Activated CD8-positive, alpha-beta memory T cell treated with anti-CD3 and anti-CD28 coated beads for 4 hours (primary cell): ENCODE results near the gene TENT4B.
"Not testable (repeated sequence)": the region's sequence is repeated elsewhere in the genome, so short reads cannot be mapped to it uniquely, and the experiment has no call there.

Experiments
- DNase-seq, 2 donors: peaks; one replicate each; pipeline ENCODE4 v3.0.0-alpha.2; 2020; ENCODE audit warnings: low read depth in 2 of 2

The TENT4B gene

DNA sequence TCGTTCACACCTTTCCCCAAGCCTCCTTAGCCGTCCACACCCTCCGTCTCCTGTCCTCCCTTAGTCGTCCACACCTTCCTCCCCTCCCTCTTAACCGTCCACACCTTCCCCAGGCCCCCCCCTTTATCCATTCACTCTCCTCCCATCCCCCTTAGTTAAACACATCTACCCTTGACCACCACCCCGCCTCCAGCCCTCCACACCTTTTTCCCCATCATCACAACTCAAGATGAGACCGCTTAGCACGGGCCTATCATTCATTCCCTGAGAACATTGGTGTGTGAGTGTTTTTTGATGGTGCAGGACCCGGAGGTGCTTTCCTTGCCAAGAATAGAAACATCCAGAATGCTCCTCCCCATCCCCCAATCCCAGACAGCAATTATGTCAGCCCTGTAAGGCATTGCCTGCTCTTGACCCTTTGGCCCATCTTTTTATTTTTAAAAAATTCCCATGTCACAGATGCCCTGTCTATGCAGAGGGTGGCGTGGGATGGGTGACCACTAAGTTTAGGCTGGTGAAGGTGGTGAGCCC lies 1.4 kb downstream of the TENT4B start:
- no peak for DNase-seq

DNA sequence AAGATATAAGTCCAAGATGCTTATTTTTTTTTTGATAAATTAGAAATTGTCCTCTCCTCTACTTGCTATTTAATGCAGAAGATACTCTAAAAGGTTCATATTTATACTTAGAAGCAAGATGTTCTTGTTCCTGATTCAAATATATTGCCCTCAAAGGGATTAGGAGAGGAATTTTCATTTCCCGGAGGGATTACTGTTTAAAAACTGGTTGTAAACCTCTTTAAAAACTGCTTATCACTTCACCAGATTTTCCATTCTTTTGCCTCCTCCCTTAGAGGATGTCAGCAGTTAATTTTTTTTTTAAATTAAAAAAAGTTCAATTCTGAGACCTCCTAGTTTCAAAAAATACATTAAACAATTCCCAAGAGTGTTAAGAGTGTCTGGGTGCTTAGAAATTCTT lies 2.8 kb downstream of the TENT4B start:
- DNase-seq, result no peak

DNA sequence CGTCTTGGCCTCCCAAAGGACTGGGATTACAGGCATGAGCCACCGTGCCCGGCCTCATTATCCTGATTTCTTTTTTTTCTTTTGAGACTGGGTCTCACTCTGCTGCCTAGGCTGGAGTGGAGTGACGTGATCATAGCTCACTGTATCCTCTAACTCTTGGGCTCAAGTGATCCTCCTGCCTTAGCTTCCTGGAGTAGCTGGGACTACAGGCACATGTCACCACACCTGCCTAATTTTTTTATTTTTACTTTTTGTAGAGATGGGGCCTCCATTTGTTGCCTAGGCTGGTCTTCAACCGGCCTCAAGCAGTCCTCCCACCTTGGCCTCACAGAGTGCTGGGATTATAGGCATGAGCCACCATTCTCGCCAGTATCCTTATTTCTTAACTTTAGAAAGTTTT lies 3.5 kb downstream of the TENT4B start:
- DNase-seq, result no peak

DNA sequence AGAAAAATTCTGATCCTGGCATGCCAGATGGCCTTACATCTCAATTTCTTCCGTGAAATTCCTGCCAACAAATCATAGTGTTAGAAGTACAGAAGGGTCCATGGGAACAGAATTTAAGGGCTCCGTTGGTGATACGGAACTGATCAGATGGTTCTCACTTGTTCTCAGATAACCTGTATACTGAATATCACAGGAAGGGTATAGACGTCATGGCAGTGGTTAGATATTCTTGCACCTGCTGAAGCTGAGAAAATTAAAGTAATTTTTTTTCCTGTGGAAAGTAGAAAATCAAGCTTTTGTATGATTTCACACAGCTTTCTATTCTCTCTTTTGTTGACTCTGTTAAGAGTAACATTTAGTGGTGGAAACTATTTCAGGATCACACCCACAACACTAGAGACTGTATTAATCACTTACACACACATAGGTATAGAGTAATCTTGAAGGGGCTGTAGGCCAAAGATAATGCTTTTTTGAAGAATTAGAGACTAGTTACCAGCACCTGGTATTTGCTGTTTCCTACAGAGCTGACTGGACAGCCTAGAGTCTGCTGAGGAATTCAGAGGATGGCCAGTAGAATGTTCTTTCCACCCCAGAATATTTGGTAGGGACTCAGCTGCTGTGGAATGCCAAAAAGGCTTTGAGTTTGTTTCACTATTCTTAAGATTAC lies 7.5 kb downstream of the TENT4B start:
- DNase-seq, result no peak

DNA sequence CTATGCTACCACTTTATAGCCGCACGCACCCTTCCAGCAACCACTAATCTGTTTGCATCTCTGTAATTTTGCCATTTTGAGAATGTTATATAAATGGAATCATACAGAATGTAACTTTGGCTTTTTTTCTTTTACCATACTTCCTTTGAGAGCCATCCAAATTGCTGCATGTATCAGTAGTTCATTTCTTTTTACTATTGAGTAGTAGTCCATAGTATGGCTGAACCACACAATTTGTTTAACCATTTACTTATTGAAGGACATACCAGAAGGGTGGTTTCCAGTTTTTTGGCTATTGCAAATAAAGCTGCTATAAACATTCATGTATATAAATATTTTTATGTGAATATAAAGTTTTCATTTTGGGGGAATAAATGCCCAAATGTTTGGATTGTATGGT lies 8.8 kb downstream of the TENT4B start:
- DNase-seq, result no peak

DNA sequence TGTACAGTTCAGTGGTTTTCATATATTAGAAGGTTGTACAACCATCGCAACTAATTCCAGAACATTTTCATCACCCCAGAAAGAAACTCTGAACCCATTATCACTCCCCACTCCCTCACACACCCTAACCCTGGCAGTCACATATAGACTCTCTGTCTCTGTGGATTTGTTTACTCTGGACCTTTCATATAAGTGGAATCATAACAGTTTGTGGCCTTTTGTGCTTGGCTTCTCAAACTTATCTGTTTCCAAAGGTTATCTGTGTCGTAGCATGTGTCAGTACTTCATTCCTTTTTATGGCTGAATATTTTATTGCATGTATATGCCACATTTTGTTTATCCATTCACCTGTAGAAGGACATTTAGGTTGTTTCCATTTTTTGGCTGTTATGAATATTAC lies 12.4 kb downstream of the TENT4B start:
- DNase-seq, result no peak

DNA sequence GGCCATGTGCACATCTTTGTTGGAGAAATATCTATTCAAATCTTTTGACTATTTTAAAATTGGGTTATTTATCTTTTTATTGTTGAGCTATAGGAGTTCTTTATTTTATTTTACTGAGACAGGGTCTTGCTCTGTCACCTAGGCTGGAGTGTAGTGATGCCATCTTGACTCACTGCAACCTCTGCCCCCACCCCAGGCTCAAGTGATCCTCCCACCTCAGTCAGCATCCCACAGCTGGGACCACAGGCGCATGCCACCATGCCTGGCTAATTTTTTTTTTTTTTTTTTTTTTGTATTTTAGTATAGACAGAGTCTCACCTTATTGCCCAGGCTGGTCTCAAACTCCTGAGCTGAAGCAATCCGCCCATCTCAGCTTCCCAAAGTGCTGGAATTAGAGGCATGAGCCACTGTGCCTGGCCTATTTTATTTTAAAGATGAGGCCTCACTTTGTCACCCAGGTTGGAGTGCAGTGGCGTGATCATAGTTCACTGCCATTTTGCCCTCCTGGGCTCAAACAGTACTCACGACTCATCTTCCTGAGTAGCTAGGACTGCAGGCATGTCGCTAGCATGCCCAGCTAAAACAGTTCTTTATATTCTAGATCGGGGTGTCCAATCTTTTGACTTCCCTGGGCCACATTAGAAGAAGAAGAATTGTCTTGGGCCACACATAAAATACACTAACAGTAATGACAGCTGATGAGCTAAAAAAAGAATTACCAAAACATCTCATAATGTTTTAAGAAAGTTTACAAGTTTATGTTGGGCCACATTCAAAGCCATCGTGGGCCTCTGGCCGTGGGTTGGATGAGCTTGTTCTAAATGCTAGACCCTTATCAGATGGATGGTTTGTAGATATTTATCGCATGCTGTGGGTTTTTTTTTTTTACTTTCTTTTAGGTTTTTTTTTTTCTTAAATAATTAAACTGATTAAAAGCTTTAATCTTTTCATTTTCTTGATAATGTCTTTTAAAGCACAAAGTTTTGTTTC lies 13.7 kb downstream of the TENT4B start:
- DNase-seq, result no peak

DNA sequence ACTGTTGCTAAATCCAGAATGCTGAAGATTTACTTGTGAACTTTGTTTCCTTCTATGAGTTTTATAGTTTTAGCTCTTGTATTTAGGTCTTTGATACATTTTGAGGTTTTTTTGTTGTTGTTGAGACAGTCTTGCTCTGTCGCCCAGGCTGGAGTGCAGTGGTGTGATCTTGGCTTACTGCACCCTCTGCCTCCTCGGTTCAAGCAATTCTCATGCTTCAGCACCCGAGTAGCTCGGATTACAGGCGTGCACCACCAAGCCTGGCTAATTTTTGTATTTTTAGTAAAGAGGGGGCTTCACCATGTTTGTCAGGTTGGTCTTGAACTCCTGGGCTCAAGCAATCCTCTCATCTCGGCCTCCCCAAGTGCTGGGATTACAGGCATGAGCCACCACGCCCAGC lies 14.4 kb downstream of the TENT4B start:
- no peak for DNase-seq

DNA sequence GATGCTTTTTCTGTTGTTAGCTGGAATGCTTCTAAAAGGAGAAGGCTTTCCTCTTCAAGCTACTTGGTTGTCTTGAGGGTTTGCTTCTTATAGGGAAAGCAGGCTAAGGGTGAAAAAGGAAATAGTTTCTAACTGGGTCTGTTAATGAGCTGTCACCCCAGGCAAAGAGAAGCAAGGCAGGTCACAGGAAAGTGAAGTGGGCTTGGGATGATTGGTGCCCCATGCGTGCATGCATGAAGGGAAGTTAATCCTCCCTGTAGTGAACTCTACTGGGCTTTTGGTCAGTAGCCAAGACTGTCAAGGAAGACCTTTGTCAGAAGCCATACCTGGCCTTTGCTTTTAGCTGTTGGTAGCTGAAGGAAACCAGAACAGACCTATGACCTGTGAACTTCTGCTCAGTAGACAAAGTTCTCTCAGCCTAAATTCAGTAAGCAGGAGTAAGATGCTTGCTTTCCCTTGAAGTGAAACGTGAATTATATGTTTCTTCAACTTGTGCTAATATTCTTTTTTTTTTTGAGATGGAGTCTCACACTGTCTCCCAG lies 16.5 kb downstream of the TENT4B start:
- no peak for DNase-seq

DNA sequence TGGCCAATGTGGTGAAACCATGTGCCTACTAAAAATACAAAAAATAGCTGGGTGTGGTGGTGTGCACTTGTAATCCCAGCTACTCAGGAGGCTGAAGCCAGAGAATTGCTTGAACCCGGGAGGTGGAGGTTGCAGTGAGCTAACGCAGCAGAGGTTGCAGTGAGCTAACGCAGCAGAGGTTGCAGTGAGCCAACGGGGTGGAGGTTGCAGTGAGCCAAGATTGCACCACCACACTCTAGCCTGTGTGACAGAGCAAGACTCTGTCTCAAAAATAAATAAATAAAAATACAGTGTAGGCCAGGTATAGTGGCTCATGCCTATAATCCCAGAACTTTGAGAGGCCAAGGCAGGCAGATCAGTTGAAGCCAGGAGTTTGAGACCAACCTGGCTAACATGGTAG lies 18.7 kb downstream of the TENT4B start:
- not testable (repeated sequence) for DNase-seq

DNA sequence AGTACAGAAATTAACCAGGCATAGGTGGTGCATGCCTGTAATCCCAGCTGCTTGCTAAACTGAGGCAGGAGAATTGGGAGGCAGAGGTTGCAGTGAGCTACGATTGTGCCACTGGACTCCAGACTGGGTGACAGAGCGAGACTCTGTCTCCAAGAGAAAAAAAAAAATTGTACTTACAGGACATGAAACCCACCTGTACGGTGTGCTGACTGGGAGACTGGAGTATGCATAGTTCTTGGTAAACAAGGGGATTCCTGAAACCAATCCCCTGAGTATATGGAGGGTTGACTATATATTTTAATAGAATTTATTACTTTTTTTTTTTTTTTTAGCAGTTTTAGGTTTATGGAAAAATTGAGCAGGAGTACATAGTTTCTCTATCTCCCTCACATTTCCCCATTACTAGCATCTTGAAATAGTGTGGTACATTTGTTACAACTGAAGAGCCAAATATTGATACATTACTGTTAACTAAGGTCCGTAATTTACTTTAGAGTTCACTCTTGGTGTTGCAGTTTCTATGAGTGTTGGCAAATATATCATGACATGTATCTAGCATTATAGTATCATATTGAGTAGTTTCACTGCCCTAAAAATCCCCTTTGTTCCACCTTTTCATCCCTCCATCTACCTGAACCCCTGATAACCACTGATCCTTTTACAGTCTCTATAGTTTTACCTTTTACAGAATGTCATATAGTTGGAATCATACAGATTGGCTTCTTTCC lies 19.3 kb downstream of the TENT4B start:
- DNase-seq, result no peak

DNA sequence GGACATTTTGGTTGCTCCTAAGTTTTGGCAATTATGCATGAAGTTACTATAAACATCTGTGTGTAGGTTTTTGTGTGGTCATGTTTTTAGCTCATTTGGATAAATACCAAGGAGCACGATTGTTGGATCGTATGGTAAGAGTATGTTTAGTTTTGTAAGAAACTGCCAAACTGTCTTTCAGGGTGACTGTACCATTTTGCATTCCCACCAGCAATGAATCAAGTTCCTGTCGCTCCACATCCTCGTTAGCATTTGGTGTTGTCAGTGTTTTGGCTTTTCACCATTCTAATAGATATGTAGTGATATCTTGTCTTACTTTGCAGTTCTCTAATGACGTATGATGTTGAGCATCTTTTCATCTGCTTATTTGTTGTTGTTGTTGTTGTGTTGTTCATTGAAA lies 20.2 kb downstream of the TENT4B start:
- no peak for DNase-seq

DNA sequence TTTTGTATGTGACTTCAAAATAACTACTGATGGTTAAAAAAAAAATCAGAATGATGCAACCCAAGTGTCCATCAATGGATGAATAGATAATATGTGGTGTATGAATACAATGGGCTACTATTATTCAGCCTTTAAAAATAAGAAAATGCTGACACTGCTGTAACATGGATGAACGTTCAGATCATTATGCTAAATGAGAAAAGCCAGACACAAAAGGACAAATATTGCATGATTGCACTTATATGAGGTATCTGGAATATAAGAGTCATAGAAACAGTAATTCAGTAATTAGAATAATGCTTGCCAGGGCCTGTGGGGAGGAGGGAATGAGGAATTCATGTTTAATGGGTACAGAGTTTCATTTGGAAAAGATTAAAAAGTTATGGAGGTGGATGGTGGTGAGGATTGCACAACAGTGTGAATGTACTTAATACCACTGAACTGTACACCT lies 25.4 kb downstream of the TENT4B start:
- no peak for DNase-seq

DNA sequence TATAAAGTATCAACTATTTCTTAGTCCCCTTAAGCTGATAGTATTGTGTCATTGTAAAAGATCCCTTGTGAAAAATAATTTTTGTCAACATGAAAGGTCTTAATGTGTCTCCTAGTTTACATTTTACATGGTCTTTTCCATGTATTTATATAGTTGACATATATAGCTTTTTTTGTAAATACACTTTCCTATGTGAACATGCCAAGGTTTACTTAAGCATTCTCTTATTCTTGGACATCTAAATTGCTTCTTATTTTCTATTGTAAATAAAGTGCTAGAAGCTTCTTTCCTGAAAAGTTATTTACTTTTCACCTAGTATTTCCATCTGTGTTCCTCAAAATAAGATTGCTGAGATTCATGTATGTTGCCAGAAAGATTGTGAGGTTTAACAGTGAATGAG lies 29.3 kb downstream of the TENT4B start:
- no peak for DNase-seq

DNA sequence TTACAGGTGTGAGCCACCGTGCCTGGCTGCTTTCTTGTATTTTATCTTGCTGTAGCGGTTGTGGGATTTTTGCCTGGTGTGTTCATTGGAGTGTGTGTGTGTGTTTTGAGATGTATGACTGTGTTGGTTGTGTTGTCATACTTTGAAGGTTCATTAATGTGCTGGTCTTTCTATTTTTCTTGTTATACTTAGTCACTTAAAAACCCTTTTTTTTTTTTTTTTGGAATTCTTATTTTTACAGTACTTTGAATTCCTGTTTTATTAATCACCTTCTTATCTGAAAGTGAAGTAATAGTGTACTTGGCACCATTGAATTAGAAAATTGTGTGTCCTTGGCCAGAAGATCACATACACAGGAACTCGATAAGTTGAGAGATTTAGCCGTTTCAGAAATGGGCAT lies 30.2 kb downstream of the TENT4B start:
- no peak for DNase-seq

DNA sequence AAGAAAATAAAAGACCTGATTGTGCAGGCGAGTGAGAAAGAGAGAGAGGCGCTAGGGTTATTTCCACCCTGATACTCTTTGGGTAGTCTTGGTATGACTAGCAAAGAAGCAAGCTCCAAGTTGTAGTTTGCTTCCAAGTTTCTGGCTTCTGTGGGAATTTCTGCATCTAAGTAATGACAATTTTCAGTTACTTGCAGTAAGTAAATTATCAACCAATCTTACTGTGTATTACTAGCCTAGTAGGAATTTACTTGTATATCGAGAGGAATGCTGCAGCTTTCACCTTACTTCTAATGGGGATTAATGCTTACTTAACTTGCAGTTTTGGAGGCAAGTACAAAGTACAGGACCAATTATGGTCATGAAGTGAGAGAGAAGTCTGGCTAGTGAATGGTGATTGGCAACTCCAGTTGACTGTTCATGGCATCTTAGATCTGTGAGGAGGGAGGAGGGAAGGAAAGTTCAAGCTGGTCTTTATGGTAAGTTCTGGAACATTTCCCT lies 31.9 kb downstream of the TENT4B start:
- DNase-seq, result no peak

DNA sequence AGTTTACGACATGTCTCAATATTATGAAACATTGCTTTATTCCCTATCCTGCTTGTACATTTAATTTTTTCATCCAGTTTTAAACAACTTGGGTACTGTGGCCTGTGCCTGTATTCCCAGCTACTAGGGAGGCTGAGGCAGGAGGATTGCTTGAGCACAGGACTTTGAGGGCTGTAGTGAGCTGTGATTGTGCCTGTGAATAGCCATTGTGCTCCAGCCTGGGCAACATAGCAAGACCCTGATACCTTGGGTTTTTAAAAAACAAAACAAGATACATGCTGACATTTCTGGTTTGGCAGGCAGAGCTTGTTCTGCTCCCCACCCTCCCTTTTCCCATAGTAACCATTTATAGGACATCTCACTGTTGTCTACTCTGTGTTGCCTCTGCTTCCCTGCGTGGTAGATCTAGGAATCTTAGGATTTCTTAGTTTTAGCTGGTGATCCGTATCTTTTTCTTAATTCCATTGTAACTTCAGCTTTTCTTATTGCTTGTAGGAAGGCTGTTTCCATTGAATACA lies 35.6 kb downstream of the TENT4B start:
- DNase-seq, result no peak

DNA sequence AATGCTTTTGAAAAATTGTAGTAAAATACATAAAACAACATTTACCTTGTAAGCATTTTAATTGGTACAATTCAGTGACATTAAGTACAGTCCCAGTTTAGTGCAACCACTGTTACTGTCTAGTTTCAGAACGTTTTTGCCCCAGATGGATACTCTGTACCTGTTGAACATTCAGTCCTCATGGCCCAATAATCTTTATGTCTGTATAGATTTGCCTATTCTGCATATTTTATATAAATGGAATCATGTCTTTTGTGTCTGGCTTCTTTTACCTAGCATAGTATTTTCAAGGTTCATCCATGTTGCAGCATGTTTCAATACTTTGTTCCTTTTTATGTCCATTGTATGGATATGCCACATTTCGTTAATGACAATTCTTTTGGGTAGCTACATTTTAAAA lies 37.2 kb downstream of the TENT4B start:
- DNase-seq, result no peak

DNA sequence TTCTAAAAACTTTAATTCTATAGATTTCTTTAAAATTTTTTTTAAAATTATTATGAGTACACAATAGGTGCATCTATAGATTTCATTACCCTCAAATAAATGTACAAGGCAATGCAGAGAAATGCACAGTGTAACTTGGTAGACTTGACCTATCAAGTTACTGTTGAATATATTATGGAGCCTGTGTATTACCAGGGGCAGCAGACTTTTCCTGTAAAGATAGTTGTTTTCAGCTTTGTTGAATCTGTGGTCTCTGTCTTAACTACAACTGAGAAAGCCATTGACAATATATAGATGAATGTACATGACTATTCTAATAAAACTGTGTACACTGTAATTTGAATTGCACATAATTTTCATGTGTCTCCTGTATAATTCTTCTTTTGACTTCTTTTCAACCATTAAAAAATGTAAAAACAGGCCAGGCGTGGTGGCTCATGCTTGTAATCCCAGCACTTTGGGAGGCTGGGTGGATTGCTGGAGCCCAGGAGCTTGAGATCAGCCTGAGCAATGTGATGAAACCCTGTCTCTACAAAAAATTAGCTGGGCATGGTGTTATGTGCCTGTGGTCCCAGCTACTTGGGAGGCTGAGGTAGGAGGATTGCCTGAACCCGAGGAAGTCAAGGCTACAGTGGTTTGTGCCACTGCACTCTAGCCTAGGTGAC lies 39.4 kb downstream of the TENT4B start:
- no peak for DNase-seq

DNA sequence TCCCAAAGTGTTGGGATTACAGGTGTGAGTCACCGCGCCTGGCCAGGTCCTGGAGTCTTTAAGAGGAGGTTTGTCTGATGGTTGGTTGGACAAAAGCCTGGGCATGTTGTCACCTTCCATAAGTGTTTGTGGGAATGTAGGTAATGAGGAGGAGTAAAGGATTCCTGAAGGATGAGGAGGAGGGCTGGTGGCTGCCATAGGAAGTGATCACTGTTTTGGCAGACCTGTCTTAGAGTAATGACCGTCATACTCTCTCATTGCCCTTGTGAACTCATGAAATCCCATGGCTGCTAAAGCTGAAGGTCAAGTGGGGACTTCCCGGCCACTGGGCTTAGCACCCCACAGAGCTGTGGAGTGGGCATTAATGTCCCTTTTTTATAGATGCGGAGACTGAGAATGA lies 40.5 kb downstream of the TENT4B start:
- DNase-seq, result no peak

DNA sequence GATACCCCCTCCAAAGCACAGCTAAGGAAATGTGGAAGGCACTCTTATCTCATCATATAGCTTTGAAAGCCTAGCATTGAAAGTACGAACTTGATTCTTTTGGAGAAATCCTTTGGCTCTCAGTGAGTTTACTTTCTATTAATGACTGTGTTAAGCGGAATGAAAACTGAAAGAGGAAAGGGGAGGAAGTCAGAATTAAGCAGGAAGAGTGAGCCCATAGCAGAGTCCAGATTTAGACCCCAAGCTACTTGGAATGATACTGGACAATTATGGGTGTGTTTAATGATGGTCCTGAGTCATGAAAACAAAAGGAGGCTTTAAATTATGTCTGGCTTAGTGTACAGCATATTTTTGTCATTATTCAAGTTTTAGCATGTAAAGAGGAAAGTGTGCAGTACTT lies 42.2 kb downstream of the TENT4B start:
- DNase-seq, result no peak
